GM23338 (cell line): ENCODE data around the gene KLHL5. TPM values are rescaled to one million over a fixed set of nuclear protein-coding genes. Genes with fewer than 3 reads are reported as not detected.

Experiments used
- ATAC-seq: fragments of 200-7000 bp; cut with Tn5 transposase; 3 replicates; pipeline ENCODE4 v1.9.1; 2020
- DNase-seq: peaks from one replicate; pipeline ENCODE4 v3.0.0-alpha.2; 2015; ENCODE audit warnings: low spot score
- H2AFZ ChIP-seq: fragments of 200-600 bp; sonication (generic); 2 replicates; pipeline ENCODE4 v1.8.0; 2016; ENCODE audit warnings: antibody characterized with exemption, mild to moderate bottlenecking, moderate library complexity
- H3F3A ChIP-seq: fragments of 200-600 bp; sonication (generic); replicated peaks from 2 replicates; pipeline ENCODE4 v1.8.0; 2017; ENCODE audit warnings: antibody characterized with exemption, mixed run types, low read depth
- H3K27ac ChIP-seq: fragments of 200-600 bp; sonication (generic); 2 replicates; pipeline ENCODE4 v1.6.1; 2016; ENCODE audit warnings: low read depth
- H3K27me3 ChIP-seq: fragments of 200-600 bp; sonication (generic); 2 replicates; pipeline ENCODE4 v1.8.0; 2016; ENCODE audit warnings: mild to moderate bottlenecking, mixed run types, moderate library complexity; ENCODE audit not compliant: insufficient read depth
- H3K36me3 ChIP-seq: fragments of 200-600 bp; sonication (generic); 2 replicates; pipeline ENCODE4 v1.8.0; 2016; ENCODE audit warnings: mild to moderate bottlenecking; ENCODE audit not compliant: insufficient read depth
- H3K4me1 ChIP-seq: fragments of 200-600 bp; sonication (generic); 2 replicates; pipeline ENCODE4 v1.8.0; 2016; ENCODE audit warnings: mild to moderate bottlenecking, moderate library complexity; ENCODE audit not compliant: insufficient read depth
- H3K4me2 ChIP-seq: fragments of 200-600 bp; sonication (generic); 2 replicates; pipeline ENCODE4 v1.7.1; 2017; ENCODE audit warnings: mixed run types
- H3K4me3 ChIP-seq: fragments of 200-600 bp; sonication (generic); 2 replicates; pipeline ENCODE4 v1.6.1; 2016; ENCODE audit warnings: mixed run types
- H3K79me2 ChIP-seq: fragments of 200-600 bp; sonication (generic); replicated peaks from 2 replicates; pipeline ENCODE4 v1.8.0; 2017; ENCODE audit warnings: mild to moderate bottlenecking; ENCODE audit not compliant: insufficient read depth
- H3K9me2 ChIP-seq: fragments of 200-600 bp; sonication (generic); 2 replicates; pipeline ENCODE4 v1.8.0; 2017; ENCODE audit not compliant: insufficient read depth
- H4K20me1 ChIP-seq: fragments of 200-600 bp; sonication (generic); replicated peaks from 2 replicates; pipeline ENCODE4 v1.8.0; 2017; ENCODE audit warnings: mild to moderate bottlenecking; ENCODE audit not compliant: insufficient read depth
- H3K27ac Mint-ChIP-seq: 2 replicates; pipeline ENCODE4 v1.8.0; 2020; ENCODE audit warnings: inconsistent platforms, mild to moderate bottlenecking, moderate library complexity, mixed read lengths
- H3K27me3 Mint-ChIP-seq: 3 replicates; pipeline ENCODE4 v1.8.0; 2022; ENCODE audit warnings: low read depth, mild to moderate bottlenecking, moderate library complexity, mixed read lengths, inconsistent platforms; ENCODE audit not compliant: insufficient read depth, poor library complexity
- H3K36me3 Mint-ChIP-seq: 3 replicates; pipeline ENCODE4 v1.8.0; 2021; ENCODE audit warnings: low read depth, mild to moderate bottlenecking, inconsistent platforms, moderate library complexity, mixed read lengths
- H3K4me1 Mint-ChIP-seq: 3 replicates; pipeline ENCODE4 v1.8.0; 2020; ENCODE audit warnings: mild to moderate bottlenecking, inconsistent platforms, mixed read lengths
- H3K4me3 Mint-ChIP-seq: 3 replicates; pipeline ENCODE4 v1.8.0; 2021; ENCODE audit warnings: moderate library complexity, mild to moderate bottlenecking, inconsistent platforms, mixed read lengths
- H3K9me3 Mint-ChIP-seq: 3 replicates; pipeline ENCODE4 v1.8.0; 2020; ENCODE audit warnings: moderate library complexity, mild to moderate bottlenecking, inconsistent platforms, mixed read lengths
- CREB1 ChIP-seq: fragments of 250-450 bp; sonication (Bioruptor Pico); IDR thresholded peaks from 2 replicates; pipeline ENCODE4 v1.5.0; 2020; ENCODE audit warnings: low read depth, mild to moderate bottlenecking, moderate library complexity
- NANOG ChIP-seq: IDR thresholded peaks from 2 replicates; pipeline ENCODE4 v1.6.1; 2016; ENCODE audit warnings: antibody characterized with exemption, borderline replicate concordance
- STAT1 ChIP-seq: IDR thresholded peaks from one replicate; pipeline ENCODE4 v1.6.1; 2016; ENCODE audit warnings: antibody characterized with exemption; ENCODE audit not compliant: unreplicated experiment
- polyA plus RNA-seq: library from polyadenylated mRNA; unstranded; fragments of >200 nt; fragmentation: Nextera tagmentation; extraction: Ambion mirVana; gene quantifications from 2 replicates; pipeline ENCODE4 v1.2.1, GENCODE V29; 2016
- total RNA-seq: library from RNA; depleted of rRNA; stranded (reverse); fragments of >200 nt; shearing (Covaris generic); gene quantifications from 2 replicates; pipeline ENCODE4 v1.2.3, GENCODE V29; 2014
- TF ChIP-seq, protein P1 (sequence below): fragments of 250-450 bp; sonication (Bioruptor Pico); IDR thresholded peaks from 2 replicates; pipeline ENCODE4 v1.5.0; 2020; ENCODE audit warnings: mild to moderate bottlenecking, moderate library complexity
- TF ChIP-seq, protein P2 (sequence below): IDR thresholded peaks from 2 replicates; pipeline ENCODE4 v1.6.1; 2016; ENCODE audit warnings: antibody characterized with exemption

Gene KLHL5
- total and polyA plus RNA-seq, 2 experiments from 2014 or later: 9.4 to 24.5 TPM

DNA sequence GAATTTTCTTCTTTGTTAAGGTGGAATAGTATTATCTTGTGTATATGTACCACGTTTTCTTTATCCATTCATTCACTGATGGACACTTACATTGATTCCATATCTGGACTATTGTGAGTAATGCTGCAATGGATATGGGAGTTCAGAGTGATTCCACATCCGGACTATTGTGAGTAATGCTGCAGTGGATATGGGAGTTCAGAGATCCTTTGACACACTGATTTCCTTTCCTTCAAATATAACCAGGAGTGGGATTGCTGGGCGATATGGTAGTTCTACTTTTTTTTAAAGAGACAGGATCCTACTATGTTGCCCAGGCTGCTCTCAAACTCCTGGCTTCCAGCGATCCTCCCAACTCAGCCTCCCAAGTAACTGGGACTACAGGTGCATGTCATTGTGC, 41.9 kb upstream of the KLHL5 start (continued):
- TF ChIP-seq, protein P1, sequence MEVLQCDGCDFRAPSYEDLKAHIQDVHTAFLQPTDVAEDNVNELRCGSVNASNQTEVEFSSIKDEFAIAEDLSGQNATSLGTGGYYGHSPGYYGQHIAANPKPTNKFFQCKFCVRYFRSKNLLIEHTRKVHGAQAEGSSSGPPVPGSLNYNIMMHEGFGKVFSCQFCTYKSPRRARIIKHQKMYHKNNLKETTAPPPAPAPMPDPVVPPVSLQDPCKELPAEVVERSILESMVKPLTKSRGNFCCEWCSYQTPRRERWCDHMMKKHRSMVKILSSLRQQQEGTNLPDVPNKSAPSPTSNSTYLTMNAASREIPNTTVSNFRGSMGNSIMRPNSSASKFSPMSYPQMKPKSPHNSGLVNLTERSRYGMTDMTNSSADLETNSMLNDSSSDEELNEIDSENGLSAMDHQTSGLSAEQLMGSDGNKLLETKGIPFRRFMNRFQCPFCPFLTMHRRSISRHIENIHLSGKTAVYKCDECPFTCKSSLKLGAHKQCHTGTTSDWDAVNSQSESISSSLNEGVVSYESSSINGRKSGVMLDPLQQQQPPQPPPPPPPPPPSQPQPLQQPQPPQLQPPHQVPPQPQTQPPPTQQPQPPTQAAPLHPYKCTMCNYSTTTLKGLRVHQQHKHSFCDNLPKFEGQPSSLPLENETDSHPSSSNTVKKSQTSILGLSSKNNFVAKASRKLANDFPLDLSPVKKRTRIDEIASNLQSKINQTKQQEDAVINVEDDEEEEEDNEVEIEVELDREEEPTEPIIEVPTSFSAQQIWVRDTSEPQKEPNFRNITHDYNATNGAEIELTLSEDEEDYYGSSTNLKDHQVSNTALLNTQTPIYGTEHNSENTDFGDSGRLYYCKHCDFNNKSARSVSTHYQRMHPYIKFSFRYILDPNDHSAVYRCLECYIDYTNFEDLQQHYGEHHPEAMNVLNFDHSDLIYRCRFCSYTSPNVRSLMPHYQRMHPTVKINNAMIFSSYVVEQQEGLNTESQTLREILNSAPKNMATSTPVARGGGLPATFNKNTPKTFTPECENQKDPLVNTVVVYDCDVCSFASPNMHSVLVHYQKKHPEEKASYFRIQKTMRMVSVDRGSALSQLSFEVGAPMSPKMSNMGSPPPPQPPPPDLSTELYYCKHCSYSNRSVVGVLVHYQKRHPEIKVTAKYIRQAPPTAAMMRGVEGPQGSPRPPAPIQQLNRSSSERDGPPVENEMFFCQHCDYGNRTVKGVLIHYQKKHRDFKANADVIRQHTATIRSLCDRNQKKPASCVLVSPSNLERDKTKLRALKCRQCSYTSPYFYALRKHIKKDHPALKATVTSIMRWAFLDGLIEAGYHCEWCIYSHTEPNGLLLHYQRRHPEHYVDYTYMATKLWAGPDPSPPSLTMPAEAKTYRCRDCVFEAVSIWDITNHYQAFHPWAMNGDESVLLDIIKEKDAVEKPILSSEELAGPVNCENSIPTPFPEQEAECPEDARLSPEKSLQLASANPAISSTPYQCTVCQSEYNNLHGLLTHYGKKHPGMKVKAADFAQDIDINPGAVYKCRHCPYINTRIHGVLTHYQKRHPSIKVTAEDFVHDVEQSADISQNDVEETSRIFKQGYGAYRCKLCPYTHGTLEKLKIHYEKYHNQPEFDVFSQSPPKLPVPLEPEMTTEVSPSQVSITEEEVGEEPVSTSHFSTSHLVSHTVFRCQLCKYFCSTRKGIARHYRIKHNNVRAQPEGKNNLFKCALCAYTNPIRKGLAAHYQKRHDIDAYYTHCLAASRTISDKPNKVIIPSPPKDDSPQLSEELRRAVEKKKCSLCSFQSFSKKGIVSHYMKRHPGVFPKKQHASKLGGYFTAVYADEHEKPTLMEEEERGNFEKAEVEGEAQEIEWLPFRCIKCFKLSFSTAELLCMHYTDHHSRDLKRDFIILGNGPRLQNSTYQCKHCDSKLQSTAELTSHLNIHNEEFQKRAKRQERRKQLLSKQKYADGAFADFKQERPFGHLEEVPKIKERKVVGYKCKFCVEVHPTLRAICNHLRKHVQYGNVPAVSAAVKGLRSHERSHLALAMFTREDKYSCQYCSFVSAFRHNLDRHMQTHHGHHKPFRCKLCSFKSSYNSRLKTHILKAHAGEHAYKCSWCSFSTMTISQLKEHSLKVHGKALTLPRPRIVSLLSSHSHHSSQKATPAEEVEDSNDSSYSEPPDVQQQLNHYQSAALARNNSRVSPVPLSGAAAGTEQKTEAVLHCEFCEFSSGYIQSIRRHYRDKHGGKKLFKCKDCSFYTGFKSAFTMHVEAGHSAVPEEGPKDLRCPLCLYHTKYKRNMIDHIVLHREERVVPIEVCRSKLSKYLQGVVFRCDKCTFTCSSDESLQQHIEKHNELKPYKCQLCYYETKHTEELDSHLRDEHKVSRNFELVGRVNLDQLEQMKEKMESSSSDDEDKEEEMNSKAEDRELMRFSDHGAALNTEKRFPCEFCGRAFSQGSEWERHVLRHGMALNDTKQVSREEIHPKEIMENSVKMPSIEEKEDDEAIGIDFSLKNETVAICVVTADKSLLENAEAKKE: no peak
- TF ChIP-seq, protein P2, sequence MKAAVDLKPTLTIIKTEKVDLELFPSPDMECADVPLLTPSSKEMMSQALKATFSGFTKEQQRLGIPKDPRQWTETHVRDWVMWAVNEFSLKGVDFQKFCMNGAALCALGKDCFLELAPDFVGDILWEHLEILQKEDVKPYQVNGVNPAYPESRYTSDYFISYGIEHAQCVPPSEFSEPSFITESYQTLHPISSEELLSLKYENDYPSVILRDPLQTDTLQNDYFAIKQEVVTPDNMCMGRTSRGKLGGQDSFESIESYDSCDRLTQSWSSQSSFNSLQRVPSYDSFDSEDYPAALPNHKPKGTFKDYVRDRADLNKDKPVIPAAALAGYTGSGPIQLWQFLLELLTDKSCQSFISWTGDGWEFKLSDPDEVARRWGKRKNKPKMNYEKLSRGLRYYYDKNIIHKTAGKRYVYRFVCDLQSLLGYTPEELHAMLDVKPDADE: no peak

DNA sequence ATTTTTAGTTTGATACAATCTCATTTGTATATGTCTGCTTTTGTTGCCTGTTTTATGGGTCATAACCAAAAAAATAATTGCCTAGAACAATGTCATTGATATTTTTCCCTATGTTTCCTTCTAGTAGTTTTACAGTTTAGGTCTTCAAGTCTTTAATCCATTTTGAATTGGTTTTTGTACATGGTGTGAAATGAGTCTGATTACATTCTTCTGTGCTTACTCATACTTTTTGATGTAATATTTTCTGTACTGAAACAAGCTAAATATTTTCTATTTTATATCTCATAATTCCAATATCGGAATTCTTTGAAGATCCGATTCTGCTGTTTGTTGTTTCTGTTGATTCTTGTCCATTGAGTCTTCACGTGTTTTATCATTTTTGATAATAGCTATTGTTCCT, 40.4 kb upstream of the KLHL5 start:
- no peak overlapping the region for H3K4me3 ChIP-seq
- no peaks in the 10 kb centered on the region for H3K4me1 Mint-ChIP-seq
- H3K4me1 ChIP-seq: no peaks in the 10 kb centered on the region
- H3K4me2 ChIP-seq: no peak overlapping the region
- H3K36me3 ChIP-seq: no peaks in the 10 kb centered on the region
- H3K79me2 ChIP-seq: no peaks in the 10 kb centered on the region
- H3K4me3 Mint-ChIP-seq: no peak overlapping the region
- DNase-seq (no peak), ATAC-seq (no peak)
- no peaks in the 10 kb centered on the region for H4K20me1 ChIP-seq
- H3K27me3 ChIP-seq: no peaks in the 10 kb centered on the region
- H3K36me3 Mint-ChIP-seq: peaks cover 2% of the 10 kb centered on the region; the same call in 1 of the 3 replicates
- H3K9me3 Mint-ChIP-seq: peaks cover 1% of the 10 kb centered on the region; the same call in 1 of the 3 replicates
- 0 out of 2 replicates have a peak, but pooled peaks cover 2% of the 10 kb centered on the region for H3K9me2 ChIP-seq
- H2AFZ ChIP-seq: no peak overlapping the region
- H3K27ac Mint-ChIP-seq: no peak overlapping the region
- no peaks in the 10 kb centered on the region for H3K27me3 Mint-ChIP-seq
- no peak overlapping the region for H3K27ac ChIP-seq
- no peaks in the 10 kb centered on the region for H3F3A ChIP-seq
- TF ChIP-seq CREB1 (CRISPR knock-in tag): no peak
- TF ChIP-seq NANOG: no peak
- TF ChIP-seq, protein P1: no peak
- TF ChIP-seq, protein P2: no peak
- no peak for TF ChIP-seq STAT1
